Measurements from ENCODE around the gene CFAP65.

GRCh38 chr2:218997731-218998130 is 43.6 kb downstream of the CFAP65 start:
- TF ChIP-seq CTCF (IDR thresholded peaks at IDR 0.05; ENCODE audit: low read depth, low read length, poor library complexity, severe bottlenecking), result no peak
- TF ChIP-seq EZH2phosphoT487 (IDR thresholded peaks at IDR 0.05; ENCODE audit: borderline replicate concordance, low read length), result no peak
